K562 (cell line): Measurements from ENCODE around the gene IL17RC. TPM values are rescaled to one million over a fixed set of nuclear protein-coding genes. Genes with fewer than 3 reads are reported as not detected.

Source experiments
- ATAC-seq: fragments of 200-7000 bp; cut with Tn5 transposase; 3 replicates; pipeline ENCODE4 v1.9.1; 2020; ENCODE audit warnings: moderate library complexity
- BruUV-seq: library from RNA; stranded (reverse); fragments of 400-500 nt; replicated peaks from 2 replicates; lab custom pipeline; 2021; lab: Mats Ljungman, UMichigan
- CTCF ChIA-PET: fragments of 300-600 bp; formaldehyde crosslinking; extraction: SDS; loops from one replicate; lab custom pipeline; 2021; ENCODE audit warnings: low intra/inter-chr PET ratio; lab: Yijun Ruan, JAX
- POLR2A ChIA-PET: fragments of 300-600, 350-650 bp; sonication (Branson Sonifier 250); formaldehyde crosslinking; extraction: SDS; loops from one replicate; lab custom pipeline; 2021; ENCODE audit warnings: antibody characterized with exemption, inconsistent platforms; lab: Yijun Ruan, JAX
- DNase-seq, 4 experiments: peaks; one replicate each; pipeline versions ENCODE4 v3.0.0 to v3.0.0-alpha.2; 2011 to 2018; ENCODE audit warnings: low spot score in 3 of 4, mixed read lengths in 3 of 4; ENCODE audit errors: extremely low read depth in 1 of 4
- FAIRE-seq: peaks from 2 replicates; lab custom pipeline; 2011; peaks lifted over from hg19 to GRCh38; lab: Jason Lieb, UNC
- H2AFZ ChIP-seq: 2 replicates; pipeline ENCODE4 v1.6.0; 2011; ENCODE audit warnings: low read depth, low read length, control low read depth, inconsistent platforms
- H3K27ac ChIP-seq: fragments of 200-600 bp; 3 replicates; pipeline ENCODE4 v1.8.0; 2011; ENCODE audit warnings: low read depth, mild to moderate bottlenecking, control low read depth, inconsistent platforms, low read length, moderate library complexity, mixed read lengths; ENCODE audit errors: extremely low read depth
- H3K27me3 ChIP-seq, 2 experiments: fragments of 300-600 bp in 1 of 2; 2 replicates in 1 of 2; 3 replicates in 1 of 2; pipeline versions ENCODE4 v1.6.0 to v1.8.0; 2011; ENCODE audit warnings: inconsistent platforms in 2 of 2, low read length in 2 of 2, mild to moderate bottlenecking in 1 of 2, mixed read lengths in 1 of 2, moderate library complexity in 1 of 2; ENCODE audit not compliant: control insufficient read depth in 2 of 2, insufficient read depth in 2 of 2
- H3K36me3 ChIP-seq: fragments of 300-600 bp; 3 replicates; pipeline ENCODE4 v1.8.0; 2011; ENCODE audit warnings: mild to moderate bottlenecking, low read length, inconsistent platforms; ENCODE audit not compliant: control insufficient read depth, insufficient read depth
- H3K4me1 ChIP-seq, 2 experiments: fragments of 200-600 bp in 1 of 2; replicated peaks in 1 of 2; 2 replicates in 1 of 2; 3 replicates in 1 of 2; pipeline versions ENCODE4 v1.5.1 to v1.8.0; 2011; ENCODE audit warnings: inconsistent platforms in 2 of 2, low read length in 2 of 2, mild to moderate bottlenecking in 1 of 2, mixed read lengths in 1 of 2, moderate library complexity in 1 of 2; ENCODE audit not compliant: control insufficient read depth in 2 of 2, insufficient read depth in 2 of 2
- H3K4me2 ChIP-seq: 2 replicates; pipeline ENCODE4 v1.6.1; 2011; ENCODE audit warnings: low read length, control low read depth, inconsistent platforms, mixed read lengths; ENCODE audit not compliant: insufficient read depth
- H3K4me3 ChIP-seq: fragments of 200-600 bp; sonication (generic), shearing (Covaris generic); 2 replicates; pipeline ENCODE4 v1.5.1; 2016; ENCODE audit warnings: control low read depth, inconsistent platforms
- H3K79me2 ChIP-seq: fragments of 200-600 bp; 3 replicates; pipeline ENCODE4 v1.8.0; 2011; ENCODE audit warnings: low read length, inconsistent platforms; ENCODE audit not compliant: control insufficient read depth, insufficient read depth
- H3K9ac ChIP-seq, 2 experiments: 2 replicates each; pipeline versions ENCODE4 v1.6.0 to v1.6.1; 2011; ENCODE audit warnings: low read depth in 2 of 2, low read length in 2 of 2, control low read depth in 1 of 2, inconsistent platforms in 1 of 2, mild to moderate bottlenecking in 1 of 2, mixed read lengths in 1 of 2; ENCODE audit not compliant: insufficient read depth in 1 of 2
- H3K9me1 ChIP-seq: one replicate; pipeline ENCODE4 v1.6.0; 2011; ENCODE audit warnings: inconsistent platforms, mild to moderate bottlenecking, low read length, moderate library complexity; ENCODE audit not compliant: control insufficient read depth, insufficient read depth
- H3K9me3 ChIP-seq: replicated peaks from 2 replicates; pipeline ENCODE4 v1.5.1; 2011; ENCODE audit warnings: low read depth, low read length, inconsistent platforms; ENCODE audit not compliant: control insufficient read depth, insufficient read depth
- H4K20me1 ChIP-seq: replicated peaks from 2 replicates; pipeline ENCODE4 v1.6.1; 2011; ENCODE audit warnings: low read length, inconsistent platforms, mixed read lengths; ENCODE audit not compliant: control insufficient read depth, insufficient read depth
- EHMT2 ChIP-seq: fragments of 450-650 bp; IDR thresholded peaks from 2 replicates; pipeline ENCODE4 v1.6.1; 2018; ENCODE audit warnings: antibody characterized with exemption
- GATAD2B ChIP-seq: fragments of 450-650 bp; IDR thresholded peaks from 2 replicates; pipeline ENCODE4 v1.6.1; 2017; ENCODE audit warnings: mild to moderate bottlenecking, borderline replicate concordance
- TEAD4 ChIP-seq, 2 experiments: sonication (generic) in 1 of 2; formaldehyde crosslinking in 1 of 2; IDR thresholded peaks; 2 replicates each; pipeline versions ENCODE4 v1.6.1 to v1.8.0; 2012 to 2022; ENCODE audit warnings: borderline replicate concordance in 1 of 2, inconsistent platforms in 1 of 2, low read length in 1 of 2, mild to moderate bottlenecking in 1 of 2, missing genetic modification reagents in 1 of 2
- U2AF1 ChIP-seq: fragments of 200-400 bp; formaldehyde crosslinking; optimal IDR thresholded peaks from 2 replicates; pipeline ENCODE3; 2017; ENCODE audit warnings: mild to moderate bottlenecking, low read depth, low read length, moderate library complexity
- U2AF2 ChIP-seq: fragments of 200-400 bp; formaldehyde crosslinking; optimal IDR thresholded peaks from 2 replicates; pipeline ENCODE3; 2017; ENCODE audit warnings: low read depth, mild to moderate bottlenecking, low read length
- ZNF184 ChIP-seq: sonication (generic); formaldehyde crosslinking; IDR thresholded peaks from 2 replicates; pipeline ENCODE4 v1.5.0; 2020; ENCODE audit warnings: missing genetic modification reagents
- ZNF263 ChIP-seq: sonication (generic); formaldehyde crosslinking; IDR thresholded peaks from 2 replicates; pipeline ENCODE4 v1.8.0; 2022; ENCODE audit warnings: mild to moderate bottlenecking, missing genetic modification reagents, borderline replicate concordance
- WGBS: fragments of 100-300 bp; shearing (Covaris generic); methylation state at CpG from one replicate; pipeline ENCODE4 v1.1.6; 2016; ENCODE audit warnings: low coverage, mixed read lengths; ENCODE audit not compliant: insufficient coverage; ENCODE audit errors: missing lambda C conversion rate; 5-methylcytosine and 5-hydroxymethylcytosine counted together
- in situ Hi-C: fragments of 300-500 bp; cut with MboI; formaldehyde crosslinking; loops from 4 replicates; pipeline ENCODE4 v1.15.0; 2018; ENCODE audit warnings: inconsistent platforms, mixed read lengths
- intact Hi-C: fragments of 100-400 bp; cut with micrococcal nuclease; formaldehyde crosslinking; loops from 2 replicates; pipeline ENCODE4 v1.14.2; 2022
- polyA plus RNA-seq, 8 experiments: library from polyadenylated mRNA; depleted of rRNA in 4 of 8; stranded (reverse) in 5 of 8; unstranded in 3 of 8; fragments of >200 nt; fragmentation: Nextera tagmentation in 2 of 8; fragmentation: Illumina TruSeq in 1 of 8; extraction: Ambion mirVana in 2 of 8; extraction: Trizol in 1 of 8; gene quantifications; 2 replicates each; pipeline versions ENCODE4 v1.2.1 to v1.2.3, GENCODE V29; 2011 to 2014; ENCODE audit warnings: inconsistent platforms in 1 of 8, missing spikeins in 1 of 8
- total RNA-seq, 7 experiments: library from RNA; depleted of rRNA in 6 of 7; stranded (reverse); fragments of >200 nt in 6 of 7; fragmentation: Illumina TruSeq in 2 of 7; extraction: Trizol in 2 of 7; gene quantifications; 2 replicates each; pipeline versions ENCODE4 v1.2.1 to v1.2.3, GENCODE V29; 2011 to 2021; ENCODE audit warnings: low replicate concordance in 1 of 7
- TF ChIP-seq, protein P1 (sequence below): fragments of 250-450 bp; sonication (Bioruptor Pico); IDR thresholded peaks from 2 replicates; pipeline ENCODE4 v1.6.1; 2021; ENCODE audit warnings: mild to moderate bottlenecking
- TF ChIP-seq, protein P2 (sequence below): fragments of 250-450 bp; sonication (Bioruptor Pico); IDR thresholded peaks from 2 replicates; pipeline ENCODE4 v1.4.0; 2020; ENCODE audit warnings: mild to moderate bottlenecking, moderate library complexity
- TF ChIP-seq, protein P3 (sequence below), 2 experiments: fragments of 450-650 bp; IDR thresholded peaks; 2 replicates each; pipeline ENCODE4 v1.6.1; 2018; ENCODE audit warnings: mild to moderate bottlenecking in 2 of 2, low read depth in 1 of 2; ENCODE audit not compliant: partially characterized antibody in 2 of 2

Gene IL17RC
- total and polyA plus RNA-seq, 9 of the 15 experiments (the other 6 are each of a cell fraction or from before 2014, with no cell fraction given): 0.15 to 11.4 (median 7.1) TPM; not detected in 1

DNA sequence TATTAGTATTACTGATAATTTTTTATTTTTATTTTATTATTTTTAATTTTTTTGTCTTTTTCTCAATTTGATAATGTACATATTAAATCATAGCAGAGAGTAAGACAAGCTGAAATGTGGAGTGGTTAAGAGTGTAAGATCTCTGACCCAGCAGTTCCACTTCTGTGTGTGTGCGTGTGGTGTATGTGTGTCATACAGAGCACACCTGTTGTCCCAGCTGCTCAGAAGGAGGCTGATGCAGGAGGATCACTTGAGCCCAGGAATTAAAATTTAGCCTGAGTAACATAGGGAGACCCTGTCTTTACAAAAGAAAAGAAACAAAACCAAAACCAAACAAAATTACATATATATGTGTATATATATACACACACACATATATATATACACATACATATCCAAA, 35.5 kb upstream of the IL17RC start:
- no peaks in the 10 kb centered on the region for H4K20me1 ChIP-seq
- in situ Hi-C loops: no loop called here
- no peak for ATAC-seq
- no peak overlapping the region for H3K4me2 ChIP-seq
- H3K4me1 ChIP-seq: peaks cover 12 to 27% of the 10 kb centered on the region in 2 experiments
- no peaks in the 10 kb centered on the region for H3K9me3 ChIP-seq
- H3K4me3 ChIP-seq: no peak overlapping the region
- DNase-seq: no peak
- no TSS peak for BruUV-seq
- POLR2A ChIA-PET: interaction anchor here (1.2 kb wide), 1 partner anchor 17 kb away, joined by 4 read pairs; no protein-coding TSS in a partner anchor
- H3K27me3 ChIP-seq: no peaks in the 10 kb centered on the region
- 100% methylated on average over 1 of the region's 1 CpG for WGBS
- no peaks in the 10 kb centered on the region for H3K79me2 ChIP-seq
- TF ChIP-seq U2AF2 (no peak), GATAD2B (no peak), ZNF184 (CRISPR knock-in tag) (no peak), EHMT2 (no peak), TEAD4 (IDR thresholded peaks at IDR 0.05; ENCODE audit: low read length) (no peak), TEAD4 (CRISPR knock-in tag; IDR thresholded peaks at IDR 0.05; ENCODE audit: borderline replicate concordance) (no peak), U2AF1 (no peak), ZNF263 (CRISPR knock-in tag) (no peak)
- TF ChIP-seq, protein P1, sequence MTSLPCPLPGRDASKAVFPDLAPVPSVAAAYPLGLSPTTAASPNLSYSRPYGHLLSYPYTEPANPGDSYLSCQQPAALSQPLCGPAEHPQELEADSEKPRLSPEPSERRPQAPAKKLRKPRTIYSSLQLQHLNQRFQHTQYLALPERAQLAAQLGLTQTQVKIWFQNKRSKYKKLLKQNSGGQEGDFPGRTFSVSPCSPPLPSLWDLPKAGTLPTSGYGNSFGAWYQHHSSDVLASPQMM: no peak
- TF ChIP-seq, protein P2, sequence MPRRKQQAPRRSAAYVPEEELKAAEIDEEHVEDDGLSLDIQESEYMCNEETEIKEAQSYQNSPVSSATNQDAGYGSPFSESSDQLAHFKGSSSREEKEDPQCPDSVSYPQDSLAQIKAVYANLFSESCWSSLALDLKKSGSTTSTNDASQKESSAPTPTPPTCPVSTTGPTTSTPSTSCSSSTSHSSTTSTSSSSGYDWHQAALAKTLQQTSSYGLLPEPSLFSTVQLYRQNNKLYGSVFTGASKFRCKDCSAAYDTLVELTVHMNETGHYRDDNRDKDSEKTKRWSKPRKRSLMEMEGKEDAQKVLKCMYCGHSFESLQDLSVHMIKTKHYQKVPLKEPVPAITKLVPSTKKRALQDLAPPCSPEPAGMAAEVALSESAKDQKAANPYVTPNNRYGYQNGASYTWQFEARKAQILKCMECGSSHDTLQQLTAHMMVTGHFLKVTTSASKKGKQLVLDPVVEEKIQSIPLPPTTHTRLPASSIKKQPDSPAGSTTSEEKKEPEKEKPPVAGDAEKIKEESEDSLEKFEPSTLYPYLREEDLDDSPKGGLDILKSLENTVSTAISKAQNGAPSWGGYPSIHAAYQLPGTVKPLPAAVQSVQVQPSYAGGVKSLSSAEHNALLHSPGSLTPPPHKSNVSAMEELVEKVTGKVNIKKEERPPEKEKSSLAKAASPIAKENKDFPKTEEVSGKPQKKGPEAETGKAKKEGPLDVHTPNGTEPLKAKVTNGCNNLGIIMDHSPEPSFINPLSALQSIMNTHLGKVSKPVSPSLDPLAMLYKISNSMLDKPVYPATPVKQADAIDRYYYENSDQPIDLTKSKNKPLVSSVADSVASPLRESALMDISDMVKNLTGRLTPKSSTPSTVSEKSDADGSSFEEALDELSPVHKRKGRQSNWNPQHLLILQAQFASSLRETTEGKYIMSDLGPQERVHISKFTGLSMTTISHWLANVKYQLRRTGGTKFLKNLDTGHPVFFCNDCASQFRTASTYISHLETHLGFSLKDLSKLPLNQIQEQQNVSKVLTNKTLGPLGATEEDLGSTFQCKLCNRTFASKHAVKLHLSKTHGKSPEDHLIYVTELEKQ (CRISPR knock-in tag): no peak
- TF ChIP-seq, protein P3, sequence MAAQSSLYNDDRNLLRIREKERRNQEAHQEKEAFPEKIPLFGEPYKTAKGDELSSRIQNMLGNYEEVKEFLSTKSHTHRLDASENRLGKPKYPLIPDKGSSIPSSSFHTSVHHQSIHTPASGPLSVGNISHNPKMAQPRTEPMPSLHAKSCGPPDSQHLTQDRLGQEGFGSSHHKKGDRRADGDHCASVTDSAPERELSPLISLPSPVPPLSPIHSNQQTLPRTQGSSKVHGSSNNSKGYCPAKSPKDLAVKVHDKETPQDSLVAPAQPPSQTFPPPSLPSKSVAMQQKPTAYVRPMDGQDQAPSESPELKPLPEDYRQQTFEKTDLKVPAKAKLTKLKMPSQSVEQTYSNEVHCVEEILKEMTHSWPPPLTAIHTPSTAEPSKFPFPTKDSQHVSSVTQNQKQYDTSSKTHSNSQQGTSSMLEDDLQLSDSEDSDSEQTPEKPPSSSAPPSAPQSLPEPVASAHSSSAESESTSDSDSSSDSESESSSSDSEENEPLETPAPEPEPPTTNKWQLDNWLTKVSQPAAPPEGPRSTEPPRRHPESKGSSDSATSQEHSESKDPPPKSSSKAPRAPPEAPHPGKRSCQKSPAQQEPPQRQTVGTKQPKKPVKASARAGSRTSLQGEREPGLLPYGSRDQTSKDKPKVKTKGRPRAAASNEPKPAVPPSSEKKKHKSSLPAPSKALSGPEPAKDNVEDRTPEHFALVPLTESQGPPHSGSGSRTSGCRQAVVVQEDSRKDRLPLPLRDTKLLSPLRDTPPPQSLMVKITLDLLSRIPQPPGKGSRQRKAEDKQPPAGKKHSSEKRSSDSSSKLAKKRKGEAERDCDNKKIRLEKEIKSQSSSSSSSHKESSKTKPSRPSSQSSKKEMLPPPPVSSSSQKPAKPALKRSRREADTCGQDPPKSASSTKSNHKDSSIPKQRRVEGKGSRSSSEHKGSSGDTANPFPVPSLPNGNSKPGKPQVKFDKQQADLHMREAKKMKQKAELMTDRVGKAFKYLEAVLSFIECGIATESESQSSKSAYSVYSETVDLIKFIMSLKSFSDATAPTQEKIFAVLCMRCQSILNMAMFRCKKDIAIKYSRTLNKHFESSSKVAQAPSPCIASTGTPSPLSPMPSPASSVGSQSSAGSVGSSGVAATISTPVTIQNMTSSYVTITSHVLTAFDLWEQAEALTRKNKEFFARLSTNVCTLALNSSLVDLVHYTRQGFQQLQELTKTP (IDR thresholded peaks at IDR 0.05; ENCODE audit: low read depth in 1 of 2, partially characterized antibody in 2 of 2): no peak
- TF ChIP-seq, all 486 proteins: peak for 0
- CTCF ChIA-PET: no interaction called here
- no peaks in the 10 kb centered on the region for H3K9me1 ChIP-seq
- FAIRE-seq: no peak
- H3K36me3 ChIP-seq: no peaks in the 10 kb centered on the region
- no peak overlapping the region for H3K9ac ChIP-seq
- intact Hi-C loops: no loop called here
- H3K27ac ChIP-seq: no peak overlapping the region
- H2AFZ ChIP-seq: no peak overlapping the region
